ENCODE measurements around the gene CRMP1.

Gene CRMP1

DNA sequence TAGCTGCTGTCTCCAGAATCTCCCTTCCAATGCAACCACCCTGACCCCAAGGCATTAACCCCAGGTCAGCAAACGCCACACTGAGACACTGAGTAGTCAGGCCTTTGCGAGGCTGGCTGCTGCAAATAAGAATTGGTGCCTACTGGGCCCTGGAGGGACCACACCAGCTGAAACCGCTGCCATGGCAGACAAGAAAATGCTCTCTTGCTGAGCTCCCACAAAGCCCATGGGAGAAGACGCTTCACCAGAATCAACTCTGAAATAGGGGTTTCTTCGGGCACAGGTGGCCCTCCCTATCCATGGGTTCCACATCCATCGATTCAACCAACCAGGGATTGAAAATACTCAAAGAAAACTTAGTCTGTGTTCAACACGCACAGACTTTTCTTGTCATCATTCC is 26.7 kb upstream of the CRMP1 start:
- DNase-seq (ENCODE audit: low read depth) = no peak

GRCh38 chr4:5919044-5919443 is 26.2 kb upstream of the CRMP1 start:
- no peak for DNase-seq (ENCODE audit: low read depth)

DNA sequence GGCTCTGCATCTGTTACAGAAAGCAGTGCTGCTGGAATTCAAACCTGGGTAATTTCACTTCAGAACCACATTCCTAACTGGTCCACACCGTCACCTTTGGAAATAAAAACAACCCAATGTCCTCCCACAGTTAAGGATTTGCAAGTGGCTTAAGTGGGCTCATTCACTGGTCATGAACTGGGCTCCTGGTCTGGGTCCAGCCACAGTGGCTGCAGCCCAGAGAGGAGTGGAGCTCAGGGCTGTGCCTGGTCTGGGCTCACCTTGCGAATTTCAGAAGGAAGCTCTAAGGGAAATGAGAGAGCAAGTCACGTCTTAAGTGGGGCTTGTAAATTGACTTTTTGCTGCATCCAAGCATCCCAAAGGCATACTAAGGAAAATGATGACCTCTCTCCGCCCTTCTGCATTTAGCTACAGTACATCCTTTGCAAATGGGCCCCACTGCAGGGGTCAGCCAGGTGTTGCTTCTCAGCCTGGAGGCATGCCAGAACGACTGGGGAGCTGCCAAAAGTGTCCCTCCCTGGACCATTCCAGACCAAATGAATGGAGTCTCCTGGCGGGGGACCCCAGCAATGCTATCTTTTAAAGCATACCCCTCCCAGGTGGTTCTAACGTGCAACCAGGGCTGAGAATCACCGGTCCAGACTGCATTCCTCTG is 25.6 kb upstream of the CRMP1 start:
- DNase-seq (ENCODE audit: low read depth) = no peak

DNA sequence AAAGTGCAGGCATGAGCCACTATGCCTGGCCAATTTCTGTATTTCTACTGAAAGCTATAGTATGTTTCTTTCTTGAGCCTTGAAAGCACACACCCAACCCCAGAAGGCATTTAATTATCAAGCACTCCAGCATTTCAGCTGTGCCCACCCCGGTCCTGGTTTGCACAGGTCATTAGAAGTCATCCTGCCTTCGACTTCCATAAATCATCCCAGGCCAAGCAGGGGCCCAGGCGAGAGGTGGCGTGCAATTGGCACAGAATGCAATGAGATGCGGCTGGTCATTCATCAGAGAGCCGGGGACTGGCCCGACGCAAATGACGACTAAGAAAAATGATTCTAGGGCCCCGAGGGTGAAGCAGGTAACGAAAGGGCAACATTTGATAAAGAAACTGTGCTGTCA is 24.8 kb upstream of the CRMP1 start:
- DNase-seq (ENCODE audit: low read depth) = no peak

- DNase-seq (ENCODE audit: low read depth) = no peak
These were observed 23.3 kb upstream of the CRMP1 start for GRCh38 chr4:5916229-5916628.

- DNase-seq (ENCODE audit: low read depth) = no peak
These were observed 20.6 kb upstream of the CRMP1 start for GRCh38 chr4:5913454-5913853.

DNA sequence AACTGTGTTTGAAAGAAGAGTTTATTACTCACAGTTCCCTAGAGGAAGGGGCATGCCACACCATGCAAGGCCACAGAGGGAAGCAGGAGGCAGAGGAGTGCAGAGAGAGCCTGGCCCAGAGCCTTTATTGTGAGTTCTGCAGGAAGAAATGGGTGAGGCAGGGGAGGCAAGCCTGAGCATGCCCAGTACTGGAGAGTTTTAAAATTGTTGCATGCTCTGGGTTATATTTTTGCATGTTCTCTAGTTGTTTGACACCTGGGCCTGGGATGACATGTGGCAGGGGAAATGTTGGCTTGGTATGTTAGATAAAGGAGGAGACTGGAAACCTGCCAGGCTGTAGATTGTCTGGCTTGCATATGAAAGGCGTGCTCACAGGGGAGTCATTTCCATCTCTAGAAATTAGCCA is 19.7 kb upstream of the CRMP1 start:
- no peak for DNase-seq (ENCODE audit: low read depth)

GRCh38 chr4:5908876-5909427 is 16.1 kb upstream of the CRMP1 start:
- DNase-seq (ENCODE audit: low read depth) = no peak

GRCh38 chr4:5906191-5906590 is 13.3 kb upstream of the CRMP1 start:
- no peak for DNase-seq (ENCODE audit: low read depth)

GRCh38 chr4:5905714-5906113 is 12.8 kb upstream of the CRMP1 start:
- no peak for DNase-seq (ENCODE audit: low read depth)

DNA sequence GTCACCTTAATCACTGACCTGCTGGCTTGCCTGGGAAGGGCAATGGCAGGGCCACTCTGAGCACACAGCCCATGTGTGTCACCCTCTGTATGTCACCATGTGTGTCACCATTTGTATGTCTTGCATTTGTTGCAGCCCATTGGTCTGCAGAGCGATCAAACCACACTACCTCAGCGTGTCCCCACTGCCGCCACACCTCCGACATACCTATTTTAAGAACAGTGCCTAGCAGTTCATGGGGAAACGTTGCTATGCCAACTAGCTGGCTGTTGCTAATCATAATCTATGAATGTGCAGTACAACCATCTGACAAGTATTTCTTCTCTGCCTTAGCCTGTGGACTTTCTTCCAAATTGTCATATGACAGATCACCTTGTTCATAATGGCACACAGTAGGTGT is 8.0 kb upstream of the CRMP1 start:
- DNase-seq (ENCODE audit: low read depth) = no peak

DNA sequence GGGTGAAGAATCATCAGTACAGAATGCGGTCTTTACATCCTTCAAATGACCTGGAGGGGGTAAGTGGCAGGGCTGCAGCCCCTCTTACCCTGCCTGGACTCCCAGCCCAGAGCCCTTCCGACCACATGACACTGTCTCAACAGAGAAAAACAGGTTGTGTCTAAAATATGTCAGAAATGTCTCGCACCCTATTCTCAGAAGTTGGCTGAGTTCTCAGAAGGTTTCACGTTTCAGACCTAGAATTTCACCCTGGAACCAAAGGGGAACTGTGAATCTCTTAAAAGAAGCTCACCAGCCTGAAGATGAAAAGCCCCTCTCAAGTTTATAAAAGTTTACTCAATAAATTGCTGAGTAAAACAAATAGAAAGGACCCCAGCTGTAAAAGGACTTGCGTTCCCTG is 7.0 kb upstream of the CRMP1 start:
- no peak for DNase-seq (ENCODE audit: low read depth)

GRCh38 chr4:5899396-5899795 is 6.5 kb upstream of the CRMP1 start:
- DNase-seq (ENCODE audit: low read depth) = no peak

GRCh38 chr4:5897674-5898073 is 4.8 kb upstream of the CRMP1 start:
- no peak for DNase-seq (ENCODE audit: low read depth)

- no peak for DNase-seq (ENCODE audit: low read depth)
These were observed 2.4 kb upstream of the CRMP1 start for GRCh38 chr4:5895287-5895686.

DNA sequence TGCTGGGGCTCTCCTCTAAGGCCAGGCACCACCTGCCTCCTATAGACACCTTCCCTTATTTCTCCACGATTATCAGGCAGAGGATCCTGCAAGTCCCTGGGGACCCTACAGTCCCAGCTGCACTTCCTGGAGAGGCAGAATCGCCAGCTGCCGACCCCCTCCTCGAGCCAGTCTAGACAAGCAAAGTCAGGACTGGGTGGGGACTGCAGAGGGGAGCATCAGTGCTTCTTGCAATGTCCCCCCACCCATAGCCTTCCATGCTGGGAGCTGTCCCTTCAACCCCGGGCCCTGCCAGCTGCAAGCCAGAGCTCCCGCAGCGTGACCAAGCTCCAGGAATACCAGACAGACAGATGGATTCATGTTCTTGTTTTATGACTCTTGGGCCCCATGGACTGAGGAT is 1.4 kb upstream of the CRMP1 start:
- DNase-seq (ENCODE audit: low read depth) = no peak

DNA sequence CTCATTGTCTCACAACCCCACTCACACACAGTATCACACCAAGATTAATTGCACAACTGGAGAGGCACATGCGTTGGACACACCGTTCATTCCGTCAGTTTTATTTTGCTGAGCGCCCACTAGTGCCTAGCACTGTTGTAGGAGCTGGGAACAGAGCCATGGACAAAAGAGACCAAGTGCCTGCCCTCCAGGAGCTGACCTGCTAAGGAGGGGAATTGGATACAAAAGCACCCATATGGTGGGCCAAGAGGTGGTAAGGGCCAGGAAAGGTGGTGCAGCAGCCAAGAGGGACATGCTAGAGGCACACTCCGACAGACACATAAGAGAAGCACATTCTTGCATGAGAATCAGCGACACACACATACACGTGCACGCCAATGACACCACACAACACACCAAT is 705 bp upstream of the CRMP1 start:
- DNase-seq (ENCODE audit: low read depth) = no peak

- no peak for DNase-seq (ENCODE audit: low read depth)
These were observed 423 bp downstream of the CRMP1 start for GRCh38 chr4:5892323-5893003.

GRCh38 chr4:5891563-5892322 is 1.1 kb downstream of the CRMP1 start:
- no peak for DNase-seq (ENCODE audit: low read depth)

- no peak for DNase-seq (ENCODE audit: low read depth)
These were observed 2.7 kb downstream of the CRMP1 start for GRCh38 chr4:5890063-5890727.

- no peak for DNase-seq (ENCODE audit: low read depth)
These were observed 3.7 kb downstream of the CRMP1 start for GRCh38 chr4:5889002-5889696.

Measured in stimulated activated CD8-positive, alpha-beta memory T cell treated with anti-CD3 and anti-CD28 coated beads, Interleukin-4, amount 100 ng/mL, for 24 hours (primary cell).